Vagina (tissue), 2 donors: ENCODE results near the gene CD81. TPM values are rescaled to one million over a fixed set of nuclear protein-coding genes. Genes with fewer than 3 reads are reported as not detected.

Experiments used
- DNase-seq, 2 donors: peaks; one replicate each; pipeline ENCODE4 v3.0.0-alpha.2; 2017; ENCODE audit errors: extremely low spot score in 2 of 2
- H3K27ac ChIP-seq: fragments of 200-600 bp; sonication (generic); one replicate; pipeline ENCODE4 v1.5.1; 2019
- H3K27me3 ChIP-seq: fragments of 200-600 bp; sonication (generic); one replicate; pipeline ENCODE4 v1.5.1; 2019
- H3K36me3 ChIP-seq, 2 donors: fragments of 200-600 bp; sonication (generic); one replicate each; pipeline ENCODE4 v1.5.1; 2017 to 2019
- H3K4me1 ChIP-seq: fragments of 200-600 bp; sonication (generic); one replicate; pipeline ENCODE4 v1.5.1; 2019
- H3K4me3 ChIP-seq, 2 donors: fragments of 200-600 bp; sonication (generic); 1 replicate in 1 of 2; 2 replicates in 1 of 2; pipeline ENCODE4 v1.5.1; 2016 to 2019
- H3K9me3 ChIP-seq: fragments of 200-600 bp; sonication (generic); one replicate; pipeline ENCODE4 v1.5.1; 2019
- CTCF ChIP-seq, 3 experiments: fragments of 450-650 bp in 2 of 3; fragments of 200-600 bp in 1 of 3; sonication (generic) in 1 of 3; IDR thresholded peaks; one replicate each; pipeline ENCODE4 v1.5.1; 2017 to 2019; ENCODE audit warnings: antibody characterized with exemption in 3 of 3, mild to moderate bottlenecking in 2 of 3, moderate library complexity in 2 of 3
- POLR2A ChIP-seq, 2 donors: fragments of 450-650 bp; IDR thresholded peaks; one replicate each; pipeline ENCODE4 v1.6.1; 2017; ENCODE audit warnings: antibody characterized with exemption in 2 of 2, mild to moderate bottlenecking in 2 of 2, moderate library complexity in 2 of 2
- POLR2AphosphoS5 ChIP-seq, 2 donors: sonication (generic); formaldehyde crosslinking; IDR thresholded peaks; one replicate each; pipeline ENCODE4 v1.9.0; 2017; ENCODE audit warnings: antibody characterized with exemption in 2 of 2, mild to moderate bottlenecking in 2 of 2, low read depth in 1 of 2; ENCODE audit not compliant: insufficient read depth in 1 of 2
- intact Hi-C: fragments of 100-400 bp; cut with DNase I; formaldehyde crosslinking; loops from one replicate; pipeline ENCODE4 v1.15.1; 2023
- total RNA-seq: library from RNA; depleted of rRNA; stranded (reverse); fragments of >200 nt; gene quantifications from one replicate; pipeline ENCODE4 v1.2.3, GENCODE V29; 2016

The CD81 gene
- total RNA-seq: 526 TPM

- no peaks in the 10 kb centered on the region for H3K36me3 ChIP-seq
- peak within 1 kb of the TSS; percentile 87 to 90 for H3K4me3 ChIP-seq
- peak within 1 kb of the TSS; percentile 98 for H3K27ac ChIP-seq
- no peaks in the 10 kb centered on the region for H3K9me3 ChIP-seq
- peaks cover 47% of the 10 kb centered on the region for H3K4me1 ChIP-seq
- H3K27me3 ChIP-seq: no peaks in the 10 kb centered on the region
- peak in 1 of 2 donors; percentile 55 for TF ChIP-seq POLR2A (IDR thresholded peaks at IDR 0.05)
- TF ChIP-seq CTCF (IDR thresholded peaks at IDR 0.05): no peak
- no peak for DNase-seq
- intact Hi-C loops: loop anchor here (5.0 kb wide), 1 partner anchor 60 kb away; no protein-coding TSS in a partner anchor
These were observed at the start of gene CD81 for GRCh38 chr11:2376751-2377451. CD81 (plus strand) TSS chr11:2377310; CDS start chr11:2377550, 240 bp downstream.

DNA sequence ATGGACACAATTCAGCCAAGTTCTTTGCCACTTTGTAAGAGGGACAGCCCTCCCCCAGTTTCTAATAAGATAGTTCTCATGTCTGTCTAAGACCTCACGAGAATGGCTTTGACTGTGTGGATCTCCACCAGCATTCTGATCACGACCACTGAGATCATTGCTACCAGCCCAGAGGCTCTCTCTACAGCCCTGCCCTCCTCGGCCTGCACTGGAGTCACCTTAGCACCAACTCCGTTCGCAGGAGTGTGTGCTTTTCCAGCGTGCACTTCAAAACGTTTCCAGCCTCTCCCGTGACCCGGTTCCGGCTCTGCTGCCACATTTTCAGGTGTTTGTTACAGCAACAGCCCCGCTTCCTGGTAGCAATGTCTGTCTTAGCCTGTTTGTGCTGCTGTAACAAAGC lies 49.1 kb upstream of the CD81 start:
- H3K4me3 ChIP-seq: no peak overlapping the region
- no peak for DNase-seq
- peaks cover 9% of the 10 kb centered on the region for H3K4me1 ChIP-seq
- intact Hi-C loops: no loop called here
- no peaks in the 10 kb centered on the region for H3K9me3 ChIP-seq
- no peaks in the 10 kb centered on the region for H3K27me3 ChIP-seq
- H3K27ac ChIP-seq: no peak overlapping the region
- no peaks in the 10 kb centered on the region for H3K36me3 ChIP-seq
- TF ChIP-seq POLR2A (IDR thresholded peaks at IDR 0.05): no peak
- TF ChIP-seq CTCF (IDR thresholded peaks at IDR 0.05): no peak
- no peak for TF ChIP-seq POLR2AphosphoS5 (IDR thresholded peaks at IDR 0.05; ENCODE audit: insufficient read depth in 1 of 2, low read depth in 1 of 2)

- intact Hi-C loops: no loop called here
- TF ChIP-seq POLR2AphosphoS5 (IDR thresholded peaks at IDR 0.05; ENCODE audit: insufficient read depth in 1 of 2, low read depth in 1 of 2) (no peak), CTCF (IDR thresholded peaks at IDR 0.05) (no peak), POLR2A (IDR thresholded peaks at IDR 0.05) (no peak)
- no peak overlapping the region for H3K27ac ChIP-seq
- no peaks in the 10 kb centered on the region for H3K9me3 ChIP-seq
- DNase-seq: no peak
- H3K27me3 ChIP-seq: no peaks in the 10 kb centered on the region
- no peaks in the 10 kb centered on the region for H3K36me3 ChIP-seq
- H3K4me1 ChIP-seq: peaks cover 9% of the 10 kb centered on the region
- H3K4me3 ChIP-seq: no peak overlapping the region
These were observed 48.3 kb upstream of the CD81 start for GRCh38 chr11:2328656-2329354.

GRCh38 chr11:2329551-2329950 lies 47.6 kb upstream of the CD81 start:
- H3K27ac ChIP-seq: no peak overlapping the region
- TF ChIP-seq CTCF (IDR thresholded peaks at IDR 0.05) (no peak), POLR2AphosphoS5 (IDR thresholded peaks at IDR 0.05; ENCODE audit: insufficient read depth in 1 of 2, low read depth in 1 of 2) (no peak), POLR2A (IDR thresholded peaks at IDR 0.05) (no peak)
- no peaks in the 10 kb centered on the region for H3K9me3 ChIP-seq
- intact Hi-C loops: no loop called here
- DNase-seq: no peak
- H3K4me3 ChIP-seq: no peak overlapping the region
- H3K36me3 ChIP-seq: no peaks in the 10 kb centered on the region
- H3K4me1 ChIP-seq: peaks cover 9% of the 10 kb centered on the region
- no peaks in the 10 kb centered on the region for H3K27me3 ChIP-seq

DNA sequence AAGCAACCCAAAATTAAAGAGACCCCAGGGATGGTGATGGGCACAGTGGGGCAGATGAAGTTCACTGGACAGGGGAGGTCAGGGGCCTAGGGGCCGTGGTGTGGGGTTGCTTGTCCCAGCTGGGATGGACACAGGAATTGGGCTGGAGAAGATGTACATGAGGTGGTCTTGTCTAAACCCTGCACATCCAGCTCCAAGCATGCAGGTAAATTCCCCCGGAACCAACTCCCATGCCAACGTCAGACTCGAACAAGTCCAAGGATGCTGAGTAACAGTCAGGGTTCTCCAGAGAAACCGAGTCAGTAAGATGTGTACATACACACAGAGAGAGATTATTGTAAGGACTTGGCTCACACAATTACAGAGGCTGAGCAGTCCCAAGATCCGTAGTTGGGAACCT lies 46.4 kb upstream of the CD81 start:
- no peak for TF ChIP-seq POLR2AphosphoS5 (IDR thresholded peaks at IDR 0.05; ENCODE audit: insufficient read depth in 1 of 2, low read depth in 1 of 2)
- TF ChIP-seq CTCF (IDR thresholded peaks at IDR 0.05): no peak
- TF ChIP-seq POLR2A (IDR thresholded peaks at IDR 0.05): no peak
- H3K4me1 ChIP-seq: peaks cover 9% of the 10 kb centered on the region
- H3K27me3 ChIP-seq: no peaks in the 10 kb centered on the region
- intact Hi-C loops: no loop called here
- H3K4me3 ChIP-seq: no peak overlapping the region
- H3K36me3 ChIP-seq: no peaks in the 10 kb centered on the region
- H3K9me3 ChIP-seq: no peaks in the 10 kb centered on the region
- DNase-seq: no peak
- no peak overlapping the region for H3K27ac ChIP-seq
